ENCODE measurements around the gene POLR3G. TPM values are rescaled to one million over a fixed set of nuclear protein-coding genes. Genes with fewer than 3 reads are reported as not detected.

Gene POLR3G
- total RNA-seq, 1 experiment from 2014 or later = 73.6 TPM

- Histone ChIP-seq H3K9me3 (ENCODE audit: control insufficient read depth, low read depth, low read length) (no peaks in the 10 kb centered on the region), H3T11ph (ENCODE audit: low read length) (no peak overlapping the region), H3K56ac (ENCODE audit: insufficient read length, low read depth, low read length) (no peak overlapping the region)
Observed at GRCh38 chr5:90494043-90494442, 19.4 kb downstream of the POLR3G start.

More at GRCh38 chr5:90494043-90494442, 19.4 kb downstream of the POLR3G start:
- no peak overlapping the region for H3K4me2 ChIP-seq (ENCODE audit: insufficient read depth, insufficient read length, low read length)
- peaks cover 44 to 68% (median 46%) of the 10 kb centered on the region in 3 experiments for H3K36me3 Mint-ChIP-seq (ENCODE audit: insufficient read depth in 1 of 3, low read depth in 3 of 3)
- H2BK12ac ChIP-seq (ENCODE audit: insufficient read length, low read depth, low read length) = no peak overlapping the region
- H2BK5ac ChIP-seq (ENCODE audit: insufficient read length, low read length) = no peak overlapping the region
- no peak overlapping the region for H2AK5ac ChIP-seq (ENCODE audit: insufficient read length, low read length)
- DNase-seq = no peak
- TF ChIP-seq CTCF (conservative IDR thresholded peaks at IDR 0.05) = no peak
- H3K27ac Mint-ChIP-seq = no peak overlapping the region; a peak in 1 of 7 replicates
- no peak overlapping the region for H4K8ac ChIP-seq (replicated peaks; ENCODE audit: insufficient read length, low read depth, low read length)
- no peak overlapping the region for H3K14ac ChIP-seq (ENCODE audit: insufficient read depth, low read length)
- no peak overlapping the region for H2AFZ ChIP-seq (ENCODE audit: low read length)
- no peak overlapping the region for H3K18ac ChIP-seq (ENCODE audit: insufficient read length, low read depth, low read length)
- H3K4me1 ChIP-seq (ENCODE audit: insufficient read depth, low read length) = no peaks in the 10 kb centered on the region
- no peak overlapping the region for H2BK15ac ChIP-seq (ENCODE audit: low read depth, low read length)
- no peaks in the 10 kb centered on the region for H3K9me3 Mint-ChIP-seq
- no peaks in the 10 kb centered on the region for H4K20me1 ChIP-seq (ENCODE audit: control insufficient read depth, insufficient read depth, insufficient read length)
- no peaks in the 10 kb centered on the region for H3K27me3 Mint-ChIP-seq (ENCODE audit: low read depth)
- no peak overlapping the region for H3K9ac ChIP-seq (ENCODE audit: extremely low read depth, insufficient read length, low read length)
- H3K79me1 ChIP-seq (ENCODE audit: insufficient read depth, low read depth, low read length, poor library complexity, severe bottlenecking) = no peaks in the 10 kb centered on the region
- H2BK120ac ChIP-seq (ENCODE audit: low read depth, low read length, poor library complexity, severe bottlenecking) = no peak overlapping the region
- no peaks in the 10 kb centered on the region for H3K23me2 ChIP-seq (ENCODE audit: insufficient read length, low read depth, low read length, poor library complexity, severe bottlenecking)
- no peak overlapping the region for H4K91ac ChIP-seq (ENCODE audit: insufficient read length, low read depth, low read length)
- no peak overlapping the region; a peak in 1 of 5 replicates for H3K4me3 Mint-ChIP-seq
- H3K4ac ChIP-seq (ENCODE audit: low read depth, low read length) = no peak overlapping the region
- no peak overlapping the region for H2BK20ac ChIP-seq (ENCODE audit: low read depth, low read length, poor library complexity, severe bottlenecking)
- H3K23ac ChIP-seq (ENCODE audit: insufficient read length, low read depth, low read length) = no peak overlapping the region
- H3K4me1 Mint-ChIP-seq = no peaks in the 10 kb centered on the region
- no peaks in the 10 kb centered on the region for H3K27me3 ChIP-seq (ENCODE audit: insufficient read depth, low read length)
- H3K27ac ChIP-seq (ENCODE audit: insufficient read length, low read depth, low read length) = no peak overlapping the region
- H4K5ac ChIP-seq (ENCODE audit: insufficient read length, low read depth, low read length) = no peak overlapping the region
- H3K79me2 ChIP-seq (ENCODE audit: insufficient read depth, low read length) = no peaks in the 10 kb centered on the region
